PC-9 (cell line): Measurements from ENCODE around the gene NLGN1. TPM values are rescaled to one million over a fixed set of nuclear protein-coding genes. Genes with fewer than 3 reads are reported as not detected.

Source experiments
- BruUV-seq: library from RNA; stranded (reverse); fragments of 400-500 nt; replicated peaks from 2 replicates; lab custom pipeline; 2021; lab: Mats Ljungman, UMichigan
- CTCF ChIA-PET: fragments of 300-600 bp; sonication (Branson Sonifier 250); formaldehyde crosslinking; loops from one replicate; lab custom pipeline; 2022; ENCODE audit warnings: antibody characterized with exemption; lab: Charles Lee
- POLR2A ChIA-PET: fragments of 300-600 bp; sonication (Branson Sonifier 250); formaldehyde crosslinking; loops from one replicate; lab custom pipeline; 2022; ENCODE audit warnings: antibody characterized with exemption; ENCODE audit not compliant: unreplicated experiment; lab: Charles Lee
- DNase-seq, 2 experiments: peaks; one replicate each; pipeline versions ENCODE4 v3.0.0 to v3.0.0-alpha.2; 2015 to 2022; ENCODE audit warnings: mixed read lengths in 1 of 2
- H2AFZ ChIP-seq: fragments of 200-600 bp; sonication (generic); 2 replicates; pipeline ENCODE4 v1.8.1; 2017; ENCODE audit warnings: antibody characterized with exemption
- H3F3A ChIP-seq: fragments of 200-600 bp; sonication (generic); 2 replicates; pipeline ENCODE4 v1.8.1; 2017; ENCODE audit warnings: antibody characterized with exemption, mild to moderate bottlenecking, low read depth; ENCODE audit not compliant: insufficient read depth
- H3K27ac ChIP-seq: fragments of 200-600 bp; sonication (generic); 2 replicates; pipeline ENCODE4 v1.6.1; 2016; ENCODE audit warnings: mixed run types
- H3K27me3 ChIP-seq: fragments of 200-600 bp; sonication (generic); 2 replicates; pipeline ENCODE4 v1.6.1; 2016; ENCODE audit warnings: low read depth, mixed run types; ENCODE audit not compliant: insufficient read depth
- H3K36me3 ChIP-seq: fragments of 200-600 bp; sonication (generic); 2 replicates; pipeline ENCODE4 v1.6.1; 2016; ENCODE audit warnings: low read depth, mixed run types
- H3K4me1 ChIP-seq: fragments of 200-600 bp; sonication (generic); replicated peaks from 2 replicates; pipeline ENCODE4 v1.6.1; 2016; ENCODE audit warnings: mixed run types; ENCODE audit not compliant: insufficient read depth
- H3K4me2 ChIP-seq: fragments of 200-600 bp; sonication (generic); 2 replicates; pipeline ENCODE4 v1.6.1; 2017; ENCODE audit warnings: mixed run types
- H3K4me3 ChIP-seq: fragments of 200-600 bp; sonication (generic); 2 replicates; pipeline ENCODE4 v1.6.1; 2016; ENCODE audit warnings: mixed run types
- H3K79me2 ChIP-seq: fragments of 200-600 bp; sonication (generic); 2 replicates; pipeline ENCODE4 v1.6.1; 2017; ENCODE audit warnings: low read depth, mixed run types
- H3K9me2 ChIP-seq: fragments of 200-600 bp; sonication (generic); 2 replicates; pipeline ENCODE4 v1.8.1; 2017; ENCODE audit warnings: mild to moderate bottlenecking; ENCODE audit not compliant: insufficient read depth
- H3K9me3 ChIP-seq: fragments of 200-600 bp; sonication (generic); 2 replicates; pipeline ENCODE4 v1.8.1; 2016; ENCODE audit warnings: low read depth; ENCODE audit not compliant: insufficient read depth
- H4K20me1 ChIP-seq: fragments of 200-600 bp; sonication (generic); 2 replicates; pipeline ENCODE4 v1.8.1; 2017; ENCODE audit not compliant: insufficient read depth
- CTCF ChIP-seq: fragments of 200-600 bp; sonication (generic); conservative IDR thresholded peaks from 2 replicates; pipeline ENCODE4 v1.6.1; 2017; ENCODE audit warnings: mixed run types, antibody characterized with exemption, mild to moderate bottlenecking, moderate library complexity
- EZH2 ChIP-seq: fragments of 200-600 bp; sonication (generic); IDR thresholded peaks from 2 replicates; pipeline ENCODE4 v1.8.0; 2017; ENCODE audit warnings: antibody characterized with exemption, low read depth
- intact Hi-C: fragments of 100-400 bp; cut with micrococcal nuclease; formaldehyde crosslinking; loops from one replicate; pipeline ENCODE4 v1.10.0; 2022; ENCODE audit not compliant: unreplicated experiment
- total RNA-seq: library from RNA; stranded (reverse); gene quantifications from 2 replicates; pipeline ENCODE4 v1.2.3, GENCODE V29; 2021

NLGN1 gene
- total RNA-seq, 1 experiment from 2014 or later = 1.4 TPM

GRCh38 chr3:173744895-173745294 is 347.4 kb downstream of the NLGN1 start:
- no peak overlapping the region for H3K4me3 ChIP-seq
- ChIA-PET CTCF (no interaction called here), POLR2A (no interaction called here)
- H3K9me3 ChIP-seq = no peaks in the 10 kb centered on the region
- no peak overlapping the region for H3K27ac ChIP-seq
- TF ChIP-seq EZH2 (no peak), CTCF (no peak)
- H3K4me2 ChIP-seq = no peak overlapping the region
- intact Hi-C loops = no loop called here
- no peaks in the 10 kb centered on the region for H3F3A ChIP-seq
- H3K4me1 ChIP-seq = no peaks in the 10 kb centered on the region
- no peaks in the 10 kb centered on the region for H3K9me2 ChIP-seq
- no peak for DNase-seq
- no TSS peak for BruUV-seq
- H3K27me3 ChIP-seq = no peaks in the 10 kb centered on the region
- no peaks in the 10 kb centered on the region for H3K36me3 ChIP-seq
- no peaks in the 10 kb centered on the region for H4K20me1 ChIP-seq
- H2AFZ ChIP-seq = 0 out of 2 replicates have a peak overlapping the region, but pooled peaks have one; percentile 5
- H3K79me2 ChIP-seq = no peaks in the 10 kb centered on the region

- no peaks in the 10 kb centered on the region for H4K20me1 ChIP-seq
- no peaks in the 10 kb centered on the region for H3K4me1 ChIP-seq
- POLR2A ChIA-PET = no interaction called here
- CTCF ChIA-PET = interaction anchor here (0.6 kb wide), 1 partner anchor 1501 kb away, joined by 3 read pairs; no protein-coding TSS in a partner anchor
- no peak overlapping the region for H3K4me3 ChIP-seq
- H3K9me3 ChIP-seq = no peaks in the 10 kb centered on the region
- H3K36me3 ChIP-seq = no peaks in the 10 kb centered on the region
- no peaks in the 10 kb centered on the region for H3K27me3 ChIP-seq
- H3K79me2 ChIP-seq = no peaks in the 10 kb centered on the region
- H2AFZ ChIP-seq = no peak overlapping the region; the same call in 1 of the 2 replicates
- intact Hi-C loops = no loop called here
- H3K9me2 ChIP-seq = no peaks in the 10 kb centered on the region
- DNase-seq = peak; percentile 13 to 60
- no peak overlapping the region for H3K27ac ChIP-seq
- TF ChIP-seq EZH2 (no peak), CTCF (no peak)
- no peaks in the 10 kb centered on the region for H3F3A ChIP-seq
- BruUV-seq = no TSS peak
- H3K4me2 ChIP-seq = no peak overlapping the region
These were observed 348.6 kb downstream of the NLGN1 start for GRCh38 chr3:173745952-173746682.

- Histone ChIP-seq H3K9me3 (no peaks in the 10 kb centered on the region), H3K27me3 (no peaks in the 10 kb centered on the region), H3K27ac (no peak overlapping the region), H3F3A (no peaks in the 10 kb centered on the region), H3K36me3 (no peaks in the 10 kb centered on the region), H3K4me2 (no peak overlapping the region), H3K4me1 (no peaks in the 10 kb centered on the region), H3K79me2 (no peaks in the 10 kb centered on the region), H3K9me2 (no peaks in the 10 kb centered on the region), H2AFZ (no peak overlapping the region), H3K4me3 (no peak overlapping the region), H4K20me1 (no peaks in the 10 kb centered on the region)
- ChIA-PET POLR2A (no interaction called here), CTCF (no interaction called here)
- DNase-seq = no peak
- BruUV-seq = no TSS peak
- intact Hi-C loops = no loop called here
- TF ChIP-seq EZH2 = no peak
- no peak for TF ChIP-seq CTCF
These were observed 349.9 kb downstream of the NLGN1 start for GRCh38 chr3:173747427-173747826.
